Gastrocnemius medialis (tissue), 4 donors: Measurements from ENCODE around the gene ALAS2.
"Not testable (repeated sequence)": the region's sequence is repeated elsewhere in the genome, so short reads cannot be mapped to it uniquely, and the experiment has no call there.

Experiments used
- CTCF ChIP-seq, 5 experiments: fragments of 450-650 bp in 3 of 5; fragments of 200-600 bp in 2 of 5; sonication (generic) in 2 of 5; IDR thresholded peaks in 4 of 5; conservative IDR thresholded peaks in 1 of 5; 1 replicate in 4 of 5; 2 replicates in 1 of 5; pipeline ENCODE4 v1.5.1; 2016 to 2019; ENCODE audit warnings: antibody characterized with exemption in 5 of 5, mild to moderate bottlenecking in 3 of 5, moderate library complexity in 3 of 5
- POLR2A ChIP-seq, 2 donors: fragments of 450-650 bp; IDR thresholded peaks; one replicate each; pipeline ENCODE4 v1.6.1; 2017; ENCODE audit warnings: antibody characterized with exemption in 2 of 2, mild to moderate bottlenecking in 2 of 2, moderate library complexity in 2 of 2

DNA sequence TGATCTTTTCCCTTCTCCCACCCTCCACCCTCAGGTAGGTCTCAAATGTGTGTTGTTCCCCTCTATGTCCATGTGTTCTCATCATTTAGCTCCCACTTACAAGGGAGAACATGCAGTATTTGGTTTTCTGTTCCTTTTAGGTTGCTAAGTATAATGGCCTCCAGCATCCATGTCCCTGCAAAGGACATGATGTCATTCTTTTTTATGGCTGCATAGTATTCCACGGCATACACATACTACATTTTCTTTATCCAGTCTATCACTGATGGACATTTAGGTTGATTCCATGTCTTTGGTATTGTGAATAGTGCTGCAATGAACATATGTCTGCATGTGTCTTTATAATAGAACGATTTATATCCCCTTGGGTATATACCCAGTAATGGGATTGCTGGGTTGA lies 47.5 kb downstream of the ALAS2 start:
- TF ChIP-seq CTCF (IDR thresholded peaks at IDR 0.05 in 4 of 5, conservative IDR thresholded peaks at IDR 0.05 in 1 of 5); POLR2A (IDR thresholded peaks at IDR 0.05): not testable (repeated sequence)
